Daoy (cell line): ENCODE data around the gene CTDSPL2. TPM values are rescaled to one million over a fixed set of nuclear protein-coding genes. Genes with fewer than 3 reads are reported as not detected.
A peak's percentile ranks its signal among the peaks of the same experiment; 100 is the strongest.
"Not testable (repeated sequence)": the region's sequence is repeated elsewhere in the genome, so short reads cannot be mapped to it uniquely, and the experiment has no call there.

ENCODE experiments used
- DNase-seq: peaks from one replicate; pipeline ENCODE4 v3.0.0-alpha.2; 2015; ENCODE audit warnings: low read depth
- total RNA-seq: library from RNA; depleted of rRNA; stranded (reverse); fragments of >200 nt; shearing (Covaris generic); gene quantifications from 2 replicates; pipeline ENCODE4 v1.2.3, GENCODE V29; 2014

Gene CTDSPL2
- total RNA-seq, 1 experiment from 2014 or later: 72.5 TPM

GRCh38 chr15:44482090-44482489 lies 54.7 kb downstream of the CTDSPL2 start:
- no peak for DNase-seq

- DNase-seq: no peak
Observed at GRCh38 chr15:44485880-44486279, 58.5 kb downstream of the CTDSPL2 start.

GRCh38 chr15:44489464-44489863 lies 62.0 kb downstream of the CTDSPL2 start:
- peak; percentile 61 for DNase-seq

GRCh38 chr15:44490622-44491021 lies 63.2 kb downstream of the CTDSPL2 start:
- no peak for DNase-seq

GRCh38 chr15:44492040-44492439 lies 64.6 kb downstream of the CTDSPL2 start:
- no peak for DNase-seq

GRCh38 chr15:44492672-44493071 lies 65.2 kb downstream of the CTDSPL2 start:
- DNase-seq: no peak

GRCh38 chr15:44495562-44495961 lies 68.1 kb downstream of the CTDSPL2 start:
- DNase-seq: no peak

GRCh38 chr15:44500555-44500954 lies 73.1 kb downstream of the CTDSPL2 start:
- no peak for DNase-seq

GRCh38 chr15:44501768-44502366 lies 74.4 kb downstream of the CTDSPL2 start:
- no peak for DNase-seq

- no peak for DNase-seq
Observed at GRCh38 chr15:44516436-44516835, 89.0 kb downstream of the CTDSPL2 start.

- DNase-seq: no peak
Observed at GRCh38 chr15:44519537-44519936, 92.1 kb downstream of the CTDSPL2 start.

GRCh38 chr15:44525018-44525417 lies 97.6 kb downstream of the CTDSPL2 start:
- no peak for DNase-seq

- DNase-seq: no peak
Observed at GRCh38 chr15:44527241-44527640, 99.8 kb downstream of the CTDSPL2 start.

GRCh38 chr15:44529864-44530604 lies 102.6 kb downstream of the CTDSPL2 start:
- no peak for DNase-seq

- no peak for DNase-seq
Observed at GRCh38 chr15:44530653-44531052, 103.2 kb downstream of the CTDSPL2 start.

GRCh38 chr15:44532275-44532674 lies 104.8 kb downstream of the CTDSPL2 start:
- DNase-seq: not testable (repeated sequence)

GRCh38 chr15:44532689-44533088 lies 105.3 kb downstream of the CTDSPL2 start:
- DNase-seq: no peak

GRCh38 chr15:44535092-44535491 lies 107.7 kb downstream of the CTDSPL2 start:
- DNase-seq: no peak

GRCh38 chr15:44535523-44536301 lies 108.3 kb downstream of the CTDSPL2 start:
- peak; percentile 15 for DNase-seq

- peak; percentile 89 for DNase-seq
Observed at GRCh38 chr15:44536302-44536961, 109.0 kb downstream of the CTDSPL2 start.

- DNase-seq: peak; percentile 99
Observed at GRCh38 chr15:44536962-44537734, 109.7 kb downstream of the CTDSPL2 start, which contains the start of gene EIF3J. Gene EIF3J (plus strand): TSS chr15:44537147. CDS start chr15:44537195, 48 bp downstream.
